OCI-LY3 (cell line): Measurements from ENCODE around the gene GADD45A.

Source experiments
- H2AFZ ChIP-seq: fragments of 200-600, 300-600 bp; shearing (Covaris generic); 2 replicates; pipeline ENCODE4 v1.6.0; 2014; ENCODE audit warnings: antibody characterized with exemption, low read depth, low read length
- H3K27ac ChIP-seq: fragments of 200-600, 300-600 bp; sonication (generic); 2 replicates; pipeline ENCODE4 v1.5.1; 2014; ENCODE audit warnings: mild to moderate bottlenecking, low read length, moderate library complexity, mixed read lengths
- H3K27me3 ChIP-seq: fragments of 200-600, 300-600 bp; sonication (generic); 2 replicates; pipeline ENCODE4 v1.6.1; 2014; ENCODE audit warnings: low read depth, low read length, mixed read lengths
- H3K36me3 ChIP-seq: fragments of 200-600, 300-600 bp; sonication (generic); replicated peaks from 2 replicates; pipeline ENCODE3; 2014; ENCODE audit warnings: low read depth, low read length, mixed read lengths
- H3K4me1 ChIP-seq: fragments of 300-600, 200-600 bp; sonication (generic); 2 replicates; pipeline ENCODE4 v1.6.1; 2014; ENCODE audit warnings: low read length, mixed read lengths
- H3K4me2 ChIP-seq: fragments of 200-600, 300-600 bp; sonication (generic); 2 replicates; pipeline ENCODE4 v1.6.1; 2014; ENCODE audit warnings: low read length, mixed read lengths
- H3K4me3 ChIP-seq: fragments of 300-600, 200-600 bp; sonication (generic); 2 replicates; pipeline ENCODE4 v1.5.1; 2014; ENCODE audit warnings: antibody characterized with exemption, mild to moderate bottlenecking, low read length, moderate library complexity
- H3K79me2 ChIP-seq: fragments of 300-600, 200-600 bp; shearing (Covaris generic); 2 replicates; pipeline ENCODE4 v1.6.1; 2014; ENCODE audit warnings: mild to moderate bottlenecking, low read length, mixed read lengths
- H3K9ac ChIP-seq: fragments of 300-600, 200-600 bp; shearing (Covaris generic); 2 replicates; pipeline ENCODE4 v1.6.0; 2014; ENCODE audit warnings: mild to moderate bottlenecking, low read length, moderate library complexity
- H3K9me3 ChIP-seq: fragments of 200-600, 300-600 bp; shearing (Covaris generic); 2 replicates; pipeline ENCODE4 v1.6.1; 2014; ENCODE audit warnings: low read length, mixed read lengths; ENCODE audit not compliant: insufficient read depth
- H4K20me1 ChIP-seq: fragments of 200-600, 300-600 bp; sonication (generic); 2 replicates; pipeline ENCODE4 v1.6.1; 2016; ENCODE audit warnings: low read length, mixed read lengths; ENCODE audit not compliant: insufficient read depth
- EZH2phosphoT487 ChIP-seq: fragments of 200-600 bp; shearing (Covaris generic); IDR thresholded peaks from 2 replicates; pipeline ENCODE4 v1.6.1; 2018; ENCODE audit warnings: antibody characterized with exemption, mixed run types, low read depth
- TF ChIP-seq, protein P1 (sequence below): fragments of 200-600, 300-600 bp; sonication (generic); IDR thresholded peaks from 2 replicates; pipeline ENCODE4 v1.5.1; 2014; ENCODE audit warnings: antibody characterized with exemption, low read length, low read depth

GADD45A gene

GRCh38 chr1:67647814-67648358 is 37.1 kb upstream of the GADD45A start:
- Histone ChIP-seq H3K27ac (no peak overlapping the region), H3K9me3 (no peaks in the 10 kb centered on the region), H3K27me3 (no peaks in the 10 kb centered on the region), H3K4me1 (no peaks in the 10 kb centered on the region), H3K36me3 (no peaks in the 10 kb centered on the region), H4K20me1 (no peaks in the 10 kb centered on the region), H3K4me2 (no peak overlapping the region), H2AFZ (no peak overlapping the region), H3K79me2 (no peaks in the 10 kb centered on the region), H3K4me3 (no peak overlapping the region), H3K9ac (no peak overlapping the region)
- TF ChIP-seq, protein P1, sequence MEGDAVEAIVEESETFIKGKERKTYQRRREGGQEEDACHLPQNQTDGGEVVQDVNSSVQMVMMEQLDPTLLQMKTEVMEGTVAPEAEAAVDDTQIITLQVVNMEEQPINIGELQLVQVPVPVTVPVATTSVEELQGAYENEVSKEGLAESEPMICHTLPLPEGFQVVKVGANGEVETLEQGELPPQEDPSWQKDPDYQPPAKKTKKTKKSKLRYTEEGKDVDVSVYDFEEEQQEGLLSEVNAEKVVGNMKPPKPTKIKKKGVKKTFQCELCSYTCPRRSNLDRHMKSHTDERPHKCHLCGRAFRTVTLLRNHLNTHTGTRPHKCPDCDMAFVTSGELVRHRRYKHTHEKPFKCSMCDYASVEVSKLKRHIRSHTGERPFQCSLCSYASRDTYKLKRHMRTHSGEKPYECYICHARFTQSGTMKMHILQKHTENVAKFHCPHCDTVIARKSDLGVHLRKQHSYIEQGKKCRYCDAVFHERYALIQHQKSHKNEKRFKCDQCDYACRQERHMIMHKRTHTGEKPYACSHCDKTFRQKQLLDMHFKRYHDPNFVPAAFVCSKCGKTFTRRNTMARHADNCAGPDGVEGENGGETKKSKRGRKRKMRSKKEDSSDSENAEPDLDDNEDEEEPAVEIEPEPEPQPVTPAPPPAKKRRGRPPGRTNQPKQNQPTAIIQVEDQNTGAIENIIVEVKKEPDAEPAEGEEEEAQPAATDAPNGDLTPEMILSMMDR = no peak
- TF ChIP-seq EZH2phosphoT487 = no peak

GRCh38 chr1:67648582-67649326 is 36.2 kb upstream of the GADD45A start:
- H3K36me3 ChIP-seq = no peaks in the 10 kb centered on the region
- H3K4me1 ChIP-seq = no peaks in the 10 kb centered on the region
- no peaks in the 10 kb centered on the region for H3K9me3 ChIP-seq
- no peak overlapping the region for H3K4me3 ChIP-seq
- H3K27ac ChIP-seq = no peak overlapping the region
- H3K27me3 ChIP-seq = no peaks in the 10 kb centered on the region
- no peak overlapping the region for H3K9ac ChIP-seq
- H3K79me2 ChIP-seq = no peaks in the 10 kb centered on the region
- no peak overlapping the region for H3K4me2 ChIP-seq
- H2AFZ ChIP-seq = no peak overlapping the region
- H4K20me1 ChIP-seq = no peaks in the 10 kb centered on the region
- TF ChIP-seq, protein P1 = no peak
- TF ChIP-seq EZH2phosphoT487 = no peak

- H3K4me3 ChIP-seq = no peak overlapping the region
- no peaks in the 10 kb centered on the region for H4K20me1 ChIP-seq
- H3K4me2 ChIP-seq = no peak overlapping the region
- no peak overlapping the region for H2AFZ ChIP-seq
- TF ChIP-seq EZH2phosphoT487 = no peak
- TF ChIP-seq, protein P1 = no peak
- no peaks in the 10 kb centered on the region for H3K36me3 ChIP-seq
- no peaks in the 10 kb centered on the region for H3K79me2 ChIP-seq
- H3K27ac ChIP-seq = no peak overlapping the region
- H3K9me3 ChIP-seq = no peaks in the 10 kb centered on the region
- H3K27me3 ChIP-seq = no peaks in the 10 kb centered on the region
- no peak overlapping the region for H3K9ac ChIP-seq
- H3K4me1 ChIP-seq = no peaks in the 10 kb centered on the region
Measured at GRCh38 chr1:67650061-67650460, 34.9 kb upstream of the GADD45A start.

DNA sequence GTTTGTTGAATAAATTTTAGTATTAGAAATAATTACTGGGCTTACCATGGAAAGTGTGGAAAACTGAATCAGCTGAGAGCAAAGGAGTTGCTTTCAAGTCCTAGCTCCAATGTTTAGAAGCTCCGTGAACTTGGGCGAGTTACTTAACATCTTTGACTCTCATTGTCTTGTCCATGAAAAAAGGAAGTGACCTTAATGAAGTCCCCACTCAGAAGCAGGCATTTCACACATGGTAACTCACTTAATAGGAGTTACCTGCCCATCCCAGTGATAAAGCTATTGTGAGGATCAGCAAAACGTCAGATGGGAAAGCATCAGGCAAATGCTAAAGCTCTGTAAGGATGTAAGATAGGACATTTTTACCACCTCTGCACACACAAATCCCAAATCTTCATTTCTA is 34.0 kb upstream of the GADD45A start:
- Histone ChIP-seq H3K4me3 (no peak overlapping the region), H3K9ac (no peak overlapping the region), H3K4me1 (no peaks in the 10 kb centered on the region), H2AFZ (no peak overlapping the region), H4K20me1 (no peaks in the 10 kb centered on the region), H3K27me3 (no peaks in the 10 kb centered on the region), H3K79me2 (no peaks in the 10 kb centered on the region), H3K4me2 (no peak overlapping the region), H3K27ac (no peak overlapping the region), H3K36me3 (no peaks in the 10 kb centered on the region), H3K9me3 (no peaks in the 10 kb centered on the region)
- TF ChIP-seq EZH2phosphoT487 = no peak
- TF ChIP-seq, protein P1 = no peak
